Urothelium cell line (cell line): ENCODE data around the gene ATP6V1F.
A peak's percentile ranks its signal among the peaks of the same experiment; 100 is the strongest.

Experiments used
- DNase-seq: peaks from one replicate; pipeline ENCODE4 v3.0.0; 2011; ENCODE audit warnings: low spot score, mixed read lengths
- FAIRE-seq: peaks from 2 replicates; lab custom pipeline; 2011; peaks lifted over from hg19 to GRCh38; lab: Jason Lieb, UNC

Gene ATP6V1F, protein sequence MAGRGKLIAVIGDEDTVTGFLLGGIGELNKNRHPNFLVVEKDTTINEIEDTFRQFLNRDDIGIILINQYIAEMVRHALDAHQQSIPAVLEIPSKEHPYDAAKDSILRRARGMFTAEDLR

DNA sequence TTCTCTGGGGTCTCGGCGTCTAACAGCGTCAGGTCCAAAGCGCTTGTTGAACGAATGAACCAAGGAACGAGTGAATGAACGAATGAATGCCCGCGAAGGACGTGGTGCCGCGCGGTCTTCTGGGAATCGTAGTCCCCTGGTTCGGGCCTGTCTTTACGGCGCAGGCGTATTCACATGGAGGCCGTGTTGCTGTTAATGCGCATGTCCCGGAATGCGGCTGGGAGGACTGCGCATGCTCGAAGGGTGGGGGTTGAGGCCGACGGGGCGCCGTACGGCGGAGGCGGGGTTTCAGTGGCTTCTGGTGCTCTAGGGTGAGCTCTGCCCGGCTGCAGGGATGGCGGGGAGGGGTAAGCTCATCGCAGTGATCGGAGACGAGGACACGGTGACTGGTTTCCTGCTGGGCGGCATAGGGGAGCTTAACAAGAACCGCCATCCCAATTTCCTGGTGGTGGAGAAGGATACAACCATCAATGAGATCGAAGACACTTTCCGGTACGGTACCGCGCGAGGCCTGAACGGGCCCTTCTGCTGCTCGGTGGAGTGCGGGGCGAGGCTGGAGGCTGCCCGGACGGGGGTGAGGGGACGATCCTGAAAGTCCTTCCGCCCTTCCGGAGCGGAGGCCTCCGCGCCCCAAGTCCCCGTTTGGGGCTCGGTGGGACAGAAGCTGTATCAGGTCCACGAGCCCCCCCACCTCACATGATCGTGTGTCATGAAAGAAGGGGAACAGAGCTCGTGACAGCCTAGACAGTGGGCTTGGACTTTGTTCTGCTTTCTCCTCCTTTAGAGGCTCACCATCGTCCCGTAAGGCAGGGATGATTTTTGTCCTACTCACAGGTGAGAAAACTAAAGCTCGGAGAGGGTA lies at the start of gene ATP6V1F:
TSS of gene ATP6V1F (plus strand) at position 286 of the 862 bp plus-strand sequence. CDS start at position 335, 49 bp downstream.
- peak; percentile 95 for DNase-seq
- FAIRE-seq = peak; percentile 50

DNA sequence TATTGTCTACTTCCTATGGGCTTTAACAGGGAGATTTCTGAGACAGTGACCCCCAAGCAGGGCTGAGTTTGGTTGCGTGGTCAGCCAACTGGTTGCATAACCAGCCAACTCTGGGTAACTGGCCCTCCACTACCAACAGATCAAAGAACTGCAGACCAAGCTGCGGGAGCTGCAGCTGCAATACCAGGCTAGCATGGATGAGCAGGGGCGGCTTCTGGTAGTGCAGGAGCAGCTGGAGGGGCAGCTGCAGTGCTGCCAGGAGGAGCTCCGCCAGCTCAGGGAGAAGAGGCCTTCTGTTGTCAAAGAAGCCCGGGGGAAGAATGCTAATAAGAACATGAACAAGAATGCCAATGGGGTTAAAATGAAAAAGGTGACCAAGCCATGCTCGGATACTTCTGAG lies 48.2 kb upstream of the ATP6V1F start:
- DNase-seq (no peak), FAIRE-seq (no peak)

DNA sequence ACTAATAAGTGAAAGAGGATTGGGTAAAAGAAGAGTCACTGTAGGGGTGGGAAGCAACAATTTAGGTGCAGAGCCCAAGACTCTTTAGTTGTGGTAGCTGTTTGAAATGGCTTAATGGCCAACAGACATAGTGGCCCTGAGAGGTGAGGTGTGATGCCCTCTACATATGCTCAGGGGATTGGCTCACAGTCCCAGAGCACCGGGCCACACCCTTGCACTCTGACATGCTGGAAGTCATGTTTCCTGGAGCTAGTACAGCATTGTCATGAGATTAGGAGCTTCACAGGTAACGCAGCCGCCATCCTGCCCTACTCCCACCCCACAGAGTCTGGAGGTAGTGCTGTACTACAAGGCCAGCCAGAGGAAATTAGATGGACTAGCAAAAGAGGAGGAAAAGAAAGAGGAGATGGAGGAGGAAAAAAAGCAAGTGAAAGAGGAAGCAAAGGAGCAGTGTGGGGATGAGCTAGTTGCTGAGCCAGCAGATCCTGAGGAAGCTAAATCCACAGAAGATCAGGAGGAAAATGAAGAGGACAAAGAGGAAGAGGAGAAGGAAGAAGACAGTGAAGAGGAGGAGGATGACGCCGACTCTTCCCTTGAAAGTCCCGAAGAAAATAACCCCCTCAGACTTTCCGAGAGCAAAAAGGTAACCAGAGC lies 47.2 kb upstream of the ATP6V1F start:
- DNase-seq (no peak), FAIRE-seq (no peak)

DNA sequence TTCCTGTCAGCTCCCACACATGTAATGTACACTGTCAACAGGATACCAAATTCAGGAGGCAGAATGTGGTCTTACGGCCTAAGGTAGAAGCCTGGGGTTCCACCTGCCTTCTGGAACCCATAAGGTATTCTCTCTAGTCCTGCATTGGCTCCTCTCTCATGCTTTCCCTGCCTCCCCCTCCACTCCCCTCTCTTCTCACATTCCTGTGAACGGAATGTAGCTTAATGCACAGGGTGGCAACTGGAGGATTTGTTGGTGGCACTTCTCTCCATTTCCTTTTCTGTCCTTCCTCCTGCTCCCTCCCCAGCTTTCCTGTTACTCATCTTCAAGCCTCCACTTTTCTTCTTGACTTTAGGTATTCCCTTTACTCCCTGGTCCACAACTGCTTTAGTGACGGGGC lies 44.0 kb upstream of the ATP6V1F start:
- DNase-seq = no peak
- FAIRE-seq = no peak

DNA sequence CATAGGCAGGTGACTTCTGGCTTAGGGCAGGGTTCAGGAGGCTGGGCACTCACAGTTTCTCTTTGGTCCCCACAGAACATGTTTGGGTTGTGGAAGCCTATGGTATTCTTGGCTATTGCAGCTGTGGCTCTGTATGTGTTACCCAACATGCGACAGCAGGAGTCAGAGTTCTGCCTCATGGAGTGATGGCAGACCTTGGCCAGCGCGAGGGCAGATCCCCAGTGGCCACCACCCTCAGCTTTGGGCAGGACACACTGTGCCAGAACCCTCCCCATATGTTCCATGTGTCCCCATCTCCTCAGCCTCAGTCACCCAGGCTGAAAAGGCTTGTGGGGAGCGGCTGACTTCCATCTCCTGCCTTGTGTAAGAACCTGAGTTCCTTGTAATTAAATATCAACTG lies 40.9 kb upstream of the ATP6V1F start:
- DNase-seq = no peak
- no peak for FAIRE-seq

DNA sequence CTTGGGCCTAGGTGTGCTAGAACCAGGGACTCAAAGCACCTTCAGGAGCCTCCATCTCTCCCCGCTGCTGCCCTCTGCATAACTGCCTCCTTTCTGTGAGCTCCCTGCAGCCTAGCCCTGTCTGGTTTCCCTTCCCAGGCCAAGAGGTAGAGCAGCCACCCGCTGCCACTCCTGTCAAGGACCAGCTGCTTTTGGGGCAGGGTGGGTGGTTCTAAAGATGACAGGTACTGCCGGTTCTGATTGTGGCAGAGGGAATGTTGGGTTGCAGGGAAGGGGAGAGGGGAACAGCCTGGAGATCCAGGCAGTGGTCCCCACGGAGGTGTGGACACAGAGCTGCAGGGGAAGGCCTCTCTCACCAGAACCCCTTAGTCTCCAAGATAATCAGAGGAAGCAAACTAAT lies 36.1 kb upstream of the ATP6V1F start:
- DNase-seq (no peak), FAIRE-seq (no peak)

DNA sequence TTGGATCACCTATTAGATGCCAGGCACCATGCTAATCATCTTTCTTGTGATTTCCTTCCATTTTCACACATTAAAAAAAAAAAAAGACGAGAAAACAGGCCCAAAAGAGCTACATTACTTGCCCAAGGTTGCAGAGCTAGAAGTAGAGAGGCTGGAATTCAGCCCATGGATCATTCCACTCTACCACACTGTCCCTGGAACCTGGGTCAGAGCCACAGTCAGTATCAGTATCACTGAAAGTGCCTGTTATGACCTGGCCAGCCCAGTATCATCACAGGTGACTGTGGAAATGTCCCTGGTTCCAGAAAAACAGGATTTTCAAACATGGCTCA lies 35.8 kb upstream of the ATP6V1F start:
- no peak for DNase-seq
- no peak for FAIRE-seq

DNA sequence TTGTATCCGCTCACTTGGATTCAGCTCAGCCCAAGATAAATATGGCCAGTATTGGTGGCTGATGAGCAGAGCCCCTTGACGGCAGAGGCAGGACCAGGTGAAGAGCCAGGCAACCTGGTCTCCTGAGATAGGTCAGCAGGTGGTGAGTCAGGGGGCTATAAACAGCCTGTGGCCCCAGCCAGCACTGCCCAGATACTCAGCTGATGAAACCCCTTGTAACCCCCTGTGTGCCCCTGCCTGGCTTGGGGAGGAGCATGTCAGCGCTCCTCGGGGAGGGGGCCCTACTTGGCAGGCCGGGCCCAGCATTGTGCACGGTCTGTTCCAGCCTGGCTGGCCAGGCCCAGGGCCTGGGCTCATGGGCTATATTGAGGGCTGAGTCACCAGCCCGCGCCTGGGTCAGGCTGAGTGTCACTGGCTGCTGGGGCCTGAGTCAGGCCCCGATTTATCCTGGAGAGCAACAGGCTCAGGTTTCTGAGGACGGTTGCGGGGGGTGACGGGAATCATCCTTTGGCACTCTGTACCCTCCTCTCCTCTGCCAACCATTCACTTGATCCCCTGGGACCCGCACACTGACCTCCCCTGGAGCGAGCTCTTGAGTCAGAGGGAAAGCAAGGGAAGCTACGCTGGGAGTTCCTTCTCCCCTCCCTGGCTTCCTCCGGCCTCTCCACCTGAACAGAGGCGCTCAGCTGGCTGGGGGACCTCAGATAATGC lies 35.3 kb upstream of the ATP6V1F start:
- peak; percentile 80 for DNase-seq
- FAIRE-seq = no peak

DNA sequence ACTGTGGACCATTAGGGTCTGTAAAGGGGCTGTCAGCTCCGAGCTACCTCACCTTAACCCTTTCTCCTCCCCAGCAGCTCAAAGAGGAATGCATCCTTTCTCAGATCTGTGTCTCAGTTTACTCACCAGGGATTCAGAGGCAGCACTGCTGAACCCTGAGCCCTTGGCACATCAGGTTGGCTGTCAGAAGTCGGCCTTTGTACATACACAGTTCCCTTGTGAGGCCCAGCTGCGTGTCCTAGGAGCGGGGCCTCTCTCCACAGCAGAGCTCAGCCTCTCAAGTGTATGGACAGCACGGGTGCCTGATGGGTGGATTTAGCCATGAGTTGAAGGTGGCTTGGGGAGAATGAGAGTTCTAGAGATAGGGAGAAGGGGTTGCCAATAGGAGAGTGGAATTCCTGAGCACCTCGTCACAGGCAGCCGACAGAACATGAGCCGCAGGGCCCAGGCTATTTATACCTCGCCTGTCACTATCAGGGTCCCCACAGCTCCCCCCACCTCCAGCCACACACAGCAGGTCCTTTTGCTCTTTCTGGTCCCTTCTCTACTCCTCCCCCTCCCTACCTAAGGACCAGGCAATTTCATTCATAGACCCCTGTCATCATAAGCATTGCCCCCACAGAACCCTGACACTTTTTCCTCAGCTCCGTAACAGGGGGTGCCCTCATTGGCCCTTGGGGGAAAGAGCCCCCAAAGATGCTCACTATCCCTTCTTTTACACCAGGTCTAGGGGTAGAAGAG lies 34.5 kb upstream of the ATP6V1F start:
- FAIRE-seq = no peak
- peak; percentile 52 for DNase-seq

DNA sequence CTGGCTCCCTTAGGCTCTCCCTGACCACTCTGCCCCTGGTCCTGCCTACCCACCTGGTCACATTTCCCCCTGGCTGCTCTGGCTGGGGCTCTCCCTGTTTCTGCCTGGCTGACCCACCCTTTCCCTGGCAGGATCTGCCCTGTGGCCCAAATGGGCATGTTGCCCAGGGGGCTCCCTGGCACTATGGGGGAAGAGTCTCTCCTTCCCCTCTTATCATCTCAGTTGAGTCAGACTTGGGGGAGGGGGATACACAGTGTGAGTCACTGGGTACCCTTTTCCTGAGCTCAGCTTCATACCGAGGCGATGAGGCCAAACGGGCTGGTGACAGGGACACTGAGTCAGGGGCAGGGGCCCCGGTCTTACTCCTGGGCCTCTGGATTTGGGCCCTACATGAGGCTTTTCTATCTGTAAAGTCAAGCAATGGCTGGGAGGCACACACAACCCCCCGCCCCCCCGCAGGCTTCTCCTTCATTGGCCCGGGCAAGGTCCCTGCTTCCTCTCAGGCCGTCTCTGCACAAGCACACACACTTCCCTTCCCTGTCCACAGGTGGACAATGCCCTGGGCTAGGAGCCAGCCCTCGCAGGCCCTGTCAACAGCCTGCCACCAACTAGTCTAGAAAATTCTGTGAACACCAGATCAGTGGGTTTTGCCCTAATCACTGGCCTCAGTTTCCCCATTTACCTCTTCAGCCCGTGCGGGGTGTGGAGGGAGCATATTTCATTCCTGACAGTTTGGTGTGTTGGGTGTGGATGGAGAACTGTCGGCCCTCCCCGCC lies 33.1 kb upstream of the ATP6V1F start:
- FAIRE-seq (no peak), DNase-seq (peak; percentile 52)

DNA sequence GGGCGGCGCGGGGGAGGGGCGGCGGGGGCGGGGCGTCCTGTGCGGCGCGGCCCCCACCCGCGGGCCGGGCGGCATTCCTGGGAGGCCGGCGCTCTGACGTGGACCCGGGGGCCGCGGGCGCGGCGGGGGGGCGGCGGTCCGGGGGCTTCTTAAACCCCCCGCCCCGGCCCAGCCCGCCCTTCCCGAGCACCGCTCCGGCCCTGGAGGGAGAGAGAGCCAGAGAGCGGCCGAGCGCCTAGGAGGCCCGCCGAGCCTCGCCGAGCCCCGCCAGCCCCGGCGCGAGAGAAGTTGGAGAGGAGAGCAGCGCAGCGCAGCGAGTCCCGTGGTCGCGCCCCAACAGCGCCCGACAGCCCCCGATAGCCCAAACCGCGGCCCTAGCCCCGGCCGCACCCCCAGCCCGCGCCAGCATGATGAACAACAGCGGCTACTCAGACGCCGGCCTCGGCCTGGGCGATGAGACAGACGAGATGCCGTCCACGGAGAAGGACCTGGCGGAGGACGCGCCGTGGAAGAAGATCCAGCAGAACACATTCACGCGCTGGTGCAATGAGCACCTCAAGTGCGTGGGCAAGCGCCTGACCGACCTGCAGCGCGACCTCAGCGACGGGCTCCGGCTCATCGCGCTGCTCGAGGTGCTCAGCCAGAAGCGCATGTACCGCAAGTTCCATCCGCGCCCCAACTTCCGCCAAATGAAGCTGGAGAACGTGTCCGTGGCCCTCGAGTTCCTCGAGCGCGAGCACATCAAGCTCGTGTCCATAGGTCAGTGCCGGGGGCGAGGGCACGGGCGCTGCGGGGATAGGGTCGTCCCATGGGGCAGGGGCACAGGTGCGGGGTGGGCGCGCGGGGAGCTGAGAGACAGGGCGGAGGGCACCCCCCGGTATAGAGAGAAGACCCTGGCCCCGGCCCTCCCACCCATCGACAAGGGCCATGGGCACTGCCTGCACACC lies 32.2 kb upstream of the ATP6V1F start, which contains the start of gene FLNC:
TSS of gene FLNC (plus strand) at position 176 of the 947 bp plus-strand sequence. CDS start at position 408, 232 bp downstream.
- FAIRE-seq (peak; percentile 74), DNase-seq (peak; percentile 79)

DNA sequence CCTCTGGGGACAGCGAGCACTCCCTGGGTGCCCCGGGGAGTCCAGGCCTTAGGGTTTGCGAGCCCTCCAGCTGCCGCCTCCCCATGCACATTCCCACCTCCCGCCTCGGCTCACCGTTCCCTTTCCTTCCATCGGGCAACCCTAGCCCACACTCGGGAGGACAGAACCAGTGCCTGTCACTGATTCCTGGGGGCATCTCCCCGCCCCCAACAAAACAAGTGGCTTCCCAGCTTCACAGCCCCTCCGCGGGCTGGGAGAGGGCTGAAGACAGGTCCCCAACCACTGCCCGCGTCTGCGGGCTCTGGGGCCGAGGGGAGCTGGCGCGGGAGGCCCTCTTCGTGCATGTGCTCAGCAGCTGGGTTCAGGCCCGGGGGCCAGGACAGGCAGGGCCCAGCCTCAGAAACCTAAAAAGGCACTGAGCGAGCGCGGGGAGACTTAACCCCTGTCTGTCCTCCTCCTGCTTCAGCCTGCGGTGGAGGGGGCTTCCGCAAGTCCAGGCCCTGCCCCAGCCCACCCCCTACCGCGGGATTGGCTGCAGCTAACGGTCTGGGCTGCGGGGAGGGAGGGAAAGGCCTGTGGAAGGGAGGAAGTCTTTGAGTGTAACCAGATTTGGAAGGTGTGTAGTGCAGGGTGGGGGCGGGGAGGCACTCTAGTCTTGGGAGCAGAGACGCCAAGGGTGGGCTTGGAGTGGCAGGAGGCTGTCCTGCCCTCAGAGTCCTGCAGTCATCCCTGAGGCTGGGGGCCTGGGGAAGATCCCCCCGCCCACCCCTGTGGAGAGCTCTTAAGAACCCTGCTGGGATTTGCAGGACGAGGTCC lies 31.3 kb upstream of the ATP6V1F start:
- FAIRE-seq = no peak
- peak; percentile 41 for DNase-seq

DNA sequence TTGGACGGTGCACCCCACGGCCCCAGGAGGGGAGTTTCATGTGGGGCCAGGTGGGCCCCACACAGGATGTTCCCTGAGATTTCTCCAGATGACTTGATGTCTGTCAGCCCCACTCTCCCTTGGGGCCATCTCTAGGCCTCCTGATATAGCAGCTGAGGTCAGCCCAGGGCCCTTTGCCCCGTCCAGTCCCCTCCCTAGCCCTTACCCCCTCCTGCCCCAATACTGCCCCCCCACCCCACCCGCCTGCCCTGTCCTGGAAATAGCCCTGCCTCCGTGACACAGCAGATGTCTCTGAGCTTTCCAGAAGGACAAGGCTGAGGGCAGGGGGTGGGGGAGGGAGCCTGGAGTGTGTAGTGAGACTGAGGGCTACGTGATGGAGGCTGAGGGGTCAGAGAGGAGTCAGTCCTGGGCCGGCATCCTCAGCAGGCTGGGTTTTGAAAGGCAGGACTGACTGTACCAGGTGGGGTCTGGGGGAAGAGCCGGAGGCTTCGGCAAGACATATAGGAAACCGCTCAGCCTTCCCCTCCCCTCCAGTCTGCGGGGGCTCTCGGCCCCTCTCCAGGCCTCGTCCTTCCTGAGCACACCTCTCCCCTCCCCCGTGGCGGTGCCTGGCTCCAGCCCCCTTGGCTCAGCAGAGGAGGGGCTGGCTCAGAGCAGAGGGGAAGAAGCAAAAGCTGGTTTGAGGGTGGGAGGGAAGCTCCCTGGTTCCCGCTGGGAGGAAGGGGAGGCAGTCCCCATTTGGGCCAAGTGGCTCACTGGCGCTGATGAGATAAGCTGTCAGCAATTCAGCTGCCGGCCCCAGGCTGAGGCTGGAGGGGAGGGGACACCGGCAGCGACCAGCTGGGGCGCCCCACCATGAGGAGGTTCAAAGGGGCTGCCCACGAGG lies 30.4 kb upstream of the ATP6V1F start:
- DNase-seq (no peak), FAIRE-seq (no peak)

DNA sequence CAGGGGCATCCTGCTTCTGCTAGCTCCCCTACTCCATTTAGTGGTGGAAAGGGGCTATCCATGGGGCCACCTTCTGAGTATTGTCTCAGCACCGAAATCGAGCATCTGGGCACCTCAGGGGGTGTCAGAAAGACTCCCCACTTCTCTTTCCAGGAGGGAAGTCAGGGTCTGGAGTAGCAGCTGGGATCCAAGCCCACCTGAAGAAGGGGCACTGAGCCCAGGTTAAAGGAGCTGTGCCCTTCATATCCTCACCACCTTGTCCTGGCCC lies 29.8 kb upstream of the ATP6V1F start:
- no peak for DNase-seq
- no peak for FAIRE-seq

DNA sequence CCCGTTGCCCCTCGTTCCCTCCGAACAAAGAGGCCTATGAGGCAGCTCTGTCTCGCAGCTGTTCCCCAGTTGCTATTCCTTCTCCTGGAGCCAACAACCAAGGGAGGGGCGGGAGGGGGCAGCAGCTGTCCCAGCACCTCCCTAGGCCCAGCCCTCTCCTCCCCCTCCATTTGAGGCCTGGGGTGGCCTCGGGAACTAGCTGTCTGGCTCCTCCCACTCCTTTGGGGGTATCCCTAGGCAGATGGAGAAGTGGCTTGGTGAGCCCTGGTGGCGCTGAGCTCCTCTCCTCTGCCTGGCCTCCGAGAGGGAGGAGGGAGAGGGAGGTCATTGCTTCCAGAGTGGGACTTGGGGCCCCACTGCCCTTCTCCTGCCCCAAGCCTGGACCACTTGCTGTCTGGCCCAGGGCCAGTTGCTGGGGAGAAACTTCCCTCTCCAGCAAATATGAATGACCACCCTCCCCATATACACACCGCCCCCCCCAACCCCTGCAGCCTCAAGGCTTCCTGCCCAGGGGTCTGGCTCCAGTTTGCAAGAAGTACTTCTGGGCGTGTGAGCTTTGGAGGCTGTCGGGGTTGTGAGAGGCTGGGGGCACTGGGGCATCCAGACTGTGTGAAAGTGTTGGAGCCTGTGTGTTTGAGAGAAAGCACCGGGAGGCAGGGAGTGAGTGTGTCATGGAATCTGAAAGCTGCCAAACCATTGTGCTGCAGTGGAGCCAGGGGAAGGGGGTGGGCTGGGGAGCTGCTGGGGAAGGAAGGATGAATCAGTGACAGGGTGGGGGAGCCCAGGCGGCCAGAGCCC lies 29.3 kb upstream of the ATP6V1F start:
- DNase-seq (peak; percentile 12), FAIRE-seq (no peak)

DNA sequence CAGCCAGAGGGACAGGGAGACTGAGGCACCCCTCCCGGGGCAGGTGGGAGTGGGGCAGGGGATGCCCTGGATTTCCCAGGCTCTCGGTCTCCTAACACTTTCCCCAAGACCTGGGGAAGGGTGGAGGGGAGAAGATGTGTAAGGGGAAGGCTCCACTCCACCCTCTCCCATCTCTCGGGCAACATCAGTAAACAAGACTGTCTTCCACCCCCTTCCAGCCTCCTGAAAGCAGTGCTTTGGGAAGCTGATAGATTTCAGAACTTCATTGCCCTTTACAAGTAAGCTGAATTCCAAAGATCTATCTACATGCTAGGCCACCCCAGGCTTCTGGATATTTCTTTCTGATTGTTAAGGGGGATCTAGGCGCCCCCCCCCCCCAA lies 28.7 kb upstream of the ATP6V1F start:
- DNase-seq = no peak
- no peak for FAIRE-seq
